Thyroid gland (tissue), 4 donors: ENCODE data around the gene TEAD2. TPM values are rescaled to one million over a fixed set of nuclear protein-coding genes. Genes with fewer than 3 reads are reported as not detected.
"Not testable (repeated sequence)": the region's sequence is repeated elsewhere in the genome, so short reads cannot be mapped to it uniquely, and the experiment has no call there.

Source experiments
- DNase-seq, 2 donors: peaks; one replicate each; pipeline ENCODE4 v3.0.0-alpha.2; 2019
- H3K27ac ChIP-seq, 3 donors: fragments of 200-600 bp; sonication (generic); 1 replicate in 2 of 3; 2 replicates in 1 of 3; pipeline ENCODE4 v1.5.1; 2016 to 2019; ENCODE audit warnings: mild to moderate bottlenecking in 1 of 3, moderate library complexity in 1 of 3
- H3K27me3 ChIP-seq: fragments of 200-600 bp; sonication (generic); one replicate; pipeline ENCODE4 v1.5.1; 2019
- H3K36me3 ChIP-seq, 2 donors: fragments of 200-600 bp; sonication (generic); one replicate each; pipeline ENCODE4 v1.5.1; 2016 to 2019
- H3K4me1 ChIP-seq, 2 donors: fragments of 200-600 bp; sonication (generic); one replicate each; pipeline ENCODE4 v1.5.1; 2017 to 2019
- H3K4me3 ChIP-seq, 3 donors: fragments of 200-600 bp; sonication (generic); replicated peaks in 1 of 3; 1 replicate in 2 of 3; 2 replicates in 1 of 3; pipeline ENCODE4 v1.5.1; 2016; ENCODE audit warnings: mild to moderate bottlenecking in 1 of 3
- H3K9me3 ChIP-seq: fragments of 200-600 bp; sonication (generic); one replicate; pipeline ENCODE4 v1.5.1; 2017
- CTCF ChIP-seq, 6 experiments: fragments of 200-600 bp in 3 of 6; fragments of 450-650 bp in 3 of 6; sonication (generic) in 3 of 6; IDR thresholded peaks; one replicate each; pipeline ENCODE4 v1.5.1; 2016 to 2019; ENCODE audit warnings: antibody characterized with exemption in 6 of 6, mild to moderate bottlenecking in 2 of 6, inconsistent platforms in 1 of 6, moderate library complexity in 1 of 6
- POLR2A ChIP-seq, 2 donors: fragments of 450-650 bp; IDR thresholded peaks; one replicate each; pipeline ENCODE4 v1.6.1; 2017; ENCODE audit warnings: antibody characterized with exemption in 2 of 2, mild to moderate bottlenecking in 2 of 2, moderate library complexity in 1 of 2
- WGBS, 2 donors: methylation state at CpG; one replicate each; pipeline ENCODE4 v1.1.5; 2017; 5-methylcytosine and 5-hydroxymethylcytosine counted together
- intact Hi-C: fragments of 100-400 bp; cut with DNase I; formaldehyde crosslinking; loops from one replicate; pipeline ENCODE4 v1.15.1; 2023
- total RNA-seq, 4 donors: library from RNA; depleted of rRNA; stranded (reverse); fragments of >200 nt; gene quantifications; one replicate each; pipeline ENCODE4 v1.2.3, GENCODE V29; 2016

The TEAD2 gene
- total RNA-seq, 4 donors from 2014 or later = 6.9 to 19.5 (median 13.7) TPM

- no peak for TF ChIP-seq POLR2A (IDR thresholded peaks at IDR 0.05)
- TF ChIP-seq CTCF (IDR thresholded peaks at IDR 0.05) = no peak
- H3K36me3 ChIP-seq = no peaks in the 10 kb centered on the region
- peak; percentile 60 to 66 for DNase-seq
- peaks cover 4% of the 10 kb centered on the region in 2 donors for H3K4me1 ChIP-seq
- no peak overlapping the region for H3K27ac ChIP-seq
- intact Hi-C loops = no loop called here
- 20 to 52% methylated on average over 2 of the region's 2 CpGs for WGBS, 2 donors
- no peaks in the 10 kb centered on the region for H3K9me3 ChIP-seq
- no peaks in the 10 kb centered on the region for H3K27me3 ChIP-seq
- H3K4me3 ChIP-seq = no peak overlapping the region
These were observed 33.5 kb downstream of the TEAD2 start for GRCh38 chr19:49328741-49329140.

GRCh38 chr19:49327878-49328544, 34.2 kb downstream of the TEAD2 start:
- Histone ChIP-seq H3K36me3 (no peaks in the 10 kb centered on the region), H3K27me3 (no peaks in the 10 kb centered on the region), H3K4me1 (peaks cover 4% of the 10 kb centered on the region in 2 donors), H3K27ac (no peak overlapping the region), H3K9me3 (no peaks in the 10 kb centered on the region), H3K4me3 (no peak overlapping the region)
- 73 to 89% methylated on average over 2 of the region's 2 CpGs for WGBS, 2 donors
- no peak for DNase-seq
- TF ChIP-seq CTCF (IDR thresholded peaks at IDR 0.05) = peak in 2 of 6 experiments; percentile 29 to 44
- no peak for TF ChIP-seq POLR2A (IDR thresholded peaks at IDR 0.05)
- intact Hi-C loops = no loop called here

- no peaks in the 10 kb centered on the region for H3K27me3 ChIP-seq
- TF ChIP-seq POLR2A (IDR thresholded peaks at IDR 0.05) (no peak), CTCF (IDR thresholded peaks at IDR 0.05) (no peak)
- intact Hi-C loops = no loop called here
- H3K36me3 ChIP-seq = no peaks in the 10 kb centered on the region
- H3K4me1 ChIP-seq = peaks cover 4% of the 10 kb centered on the region in 2 donors
- H3K27ac ChIP-seq = no peak overlapping the region
- WGBS, 2 donors = 93 to 98% methylated on average over 3 of the region's 3 CpGs
- no peaks in the 10 kb centered on the region for H3K9me3 ChIP-seq
- no peak for DNase-seq
- no peak overlapping the region for H3K4me3 ChIP-seq
These were observed 36.0 kb downstream of the TEAD2 start for GRCh38 chr19:49326165-49326704.

GRCh38 chr19:49325756-49326155, 36.5 kb downstream of the TEAD2 start:
- intact Hi-C loops = not testable (repeated sequence)

GRCh38 chr19:49324801-49325576, 37.2 kb downstream of the TEAD2 start, which contains the start of gene SLC6A16:
TSS of gene SLC6A16 (minus strand) at chr19:49325191. CDS start at chr19:49311347, 13,844 bp downstream.
- DNase-seq = no peak
- H3K9me3 ChIP-seq = no peaks in the 10 kb centered on the region
- 95 to 97% methylated on average over 38 of the region's 38 CpGs for WGBS, 2 donors
- no peak within 1 kb of the TSS for H3K27ac ChIP-seq
- H3K4me3 ChIP-seq = no peak within 1 kb of the TSS
- H3K27me3 ChIP-seq = no peaks in the 10 kb centered on the region
- intact Hi-C loops = no loop called here
- no peaks in the 10 kb centered on the region for H3K36me3 ChIP-seq
- TF ChIP-seq CTCF (IDR thresholded peaks at IDR 0.05) (no peak), POLR2A (IDR thresholded peaks at IDR 0.05) (no peak)
- H3K4me1 ChIP-seq = peaks cover 4% of the 10 kb centered on the region in 2 donors

More at GRCh38 chr19:49325756-49326155, 36.5 kb downstream of the TEAD2 start:
- H3K36me3 ChIP-seq, DNase-seq, H3K27ac ChIP-seq, H3K27me3 ChIP-seq, H3K4me1 ChIP-seq, H3K4me3 ChIP-seq, H3K9me3 ChIP-seq: not testable (repeated sequence)
- WGBS, 2 donors = 95 to 97% methylated on average over 13 of the region's 13 CpGs
